ENCODE measurements around the gene ZBTB8OS. TPM values are rescaled to one million over a fixed set of nuclear protein-coding genes. Genes with fewer than 3 reads are reported as not detected.

The ZBTB8OS gene
- total RNA-seq, 4 donors from 2014 or later: 14.1 to 51.8 (median 22.9) TPM

GRCh38 chr1:32659581-32659980, 9.2 kb upstream of the ZBTB8OS start:
- TF ChIP-seq, protein P1, sequence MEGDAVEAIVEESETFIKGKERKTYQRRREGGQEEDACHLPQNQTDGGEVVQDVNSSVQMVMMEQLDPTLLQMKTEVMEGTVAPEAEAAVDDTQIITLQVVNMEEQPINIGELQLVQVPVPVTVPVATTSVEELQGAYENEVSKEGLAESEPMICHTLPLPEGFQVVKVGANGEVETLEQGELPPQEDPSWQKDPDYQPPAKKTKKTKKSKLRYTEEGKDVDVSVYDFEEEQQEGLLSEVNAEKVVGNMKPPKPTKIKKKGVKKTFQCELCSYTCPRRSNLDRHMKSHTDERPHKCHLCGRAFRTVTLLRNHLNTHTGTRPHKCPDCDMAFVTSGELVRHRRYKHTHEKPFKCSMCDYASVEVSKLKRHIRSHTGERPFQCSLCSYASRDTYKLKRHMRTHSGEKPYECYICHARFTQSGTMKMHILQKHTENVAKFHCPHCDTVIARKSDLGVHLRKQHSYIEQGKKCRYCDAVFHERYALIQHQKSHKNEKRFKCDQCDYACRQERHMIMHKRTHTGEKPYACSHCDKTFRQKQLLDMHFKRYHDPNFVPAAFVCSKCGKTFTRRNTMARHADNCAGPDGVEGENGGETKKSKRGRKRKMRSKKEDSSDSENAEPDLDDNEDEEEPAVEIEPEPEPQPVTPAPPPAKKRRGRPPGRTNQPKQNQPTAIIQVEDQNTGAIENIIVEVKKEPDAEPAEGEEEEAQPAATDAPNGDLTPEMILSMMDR (IDR thresholded peaks at IDR 0.05; ENCODE audit: low read depth): no peak

GRCh38 chr1:32652244-32652962, 2.1 kb upstream of the ZBTB8OS start:
- TF ChIP-seq, protein P1 (IDR thresholded peaks at IDR 0.05; ENCODE audit: low read depth): no peak

DNA sequence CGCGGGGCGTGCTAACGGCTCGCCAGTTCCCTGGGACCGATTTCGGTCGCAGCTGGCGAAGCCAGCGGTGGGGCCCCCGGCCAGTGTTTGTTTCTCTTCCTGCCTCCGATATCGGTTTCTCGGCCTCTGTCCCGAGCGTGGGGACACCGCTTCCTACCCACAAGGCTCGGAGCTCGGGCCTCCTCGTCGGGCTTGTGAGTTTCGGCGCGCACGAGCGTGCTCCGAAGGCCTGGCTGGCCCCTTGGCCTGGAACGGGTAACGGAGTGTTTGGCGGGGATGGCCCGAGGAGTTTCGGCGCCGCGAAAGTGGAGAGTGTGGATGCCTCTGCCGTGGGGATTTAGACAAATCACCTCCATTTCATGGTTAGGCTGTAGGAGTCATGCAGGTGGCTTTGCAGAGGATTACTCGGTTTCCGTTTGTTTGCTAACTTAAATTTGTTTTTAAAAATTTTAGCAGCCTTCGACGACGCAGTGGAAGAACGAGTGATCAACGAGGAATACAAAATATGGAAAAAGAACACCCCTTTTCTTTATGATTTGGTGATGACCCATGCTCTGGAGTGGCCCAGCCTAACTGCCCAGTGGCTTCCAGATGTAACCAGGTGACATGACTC, 1.2 kb upstream of the ZBTB8OS start:
- TF ChIP-seq, protein P1 (IDR thresholded peaks at IDR 0.05; ENCODE audit: low read depth): no peak

- TF ChIP-seq, protein P1 (IDR thresholded peaks at IDR 0.05; ENCODE audit: low read depth): no peak
These were observed 556 bp upstream of the ZBTB8OS start, which contains the start of gene RBBP4 for GRCh38 chr1:32650752-32651460. TSS of gene RBBP4 (plus strand) at chr1:32651208. CDS start at chr1:32651307, 99 bp downstream.

DNA sequence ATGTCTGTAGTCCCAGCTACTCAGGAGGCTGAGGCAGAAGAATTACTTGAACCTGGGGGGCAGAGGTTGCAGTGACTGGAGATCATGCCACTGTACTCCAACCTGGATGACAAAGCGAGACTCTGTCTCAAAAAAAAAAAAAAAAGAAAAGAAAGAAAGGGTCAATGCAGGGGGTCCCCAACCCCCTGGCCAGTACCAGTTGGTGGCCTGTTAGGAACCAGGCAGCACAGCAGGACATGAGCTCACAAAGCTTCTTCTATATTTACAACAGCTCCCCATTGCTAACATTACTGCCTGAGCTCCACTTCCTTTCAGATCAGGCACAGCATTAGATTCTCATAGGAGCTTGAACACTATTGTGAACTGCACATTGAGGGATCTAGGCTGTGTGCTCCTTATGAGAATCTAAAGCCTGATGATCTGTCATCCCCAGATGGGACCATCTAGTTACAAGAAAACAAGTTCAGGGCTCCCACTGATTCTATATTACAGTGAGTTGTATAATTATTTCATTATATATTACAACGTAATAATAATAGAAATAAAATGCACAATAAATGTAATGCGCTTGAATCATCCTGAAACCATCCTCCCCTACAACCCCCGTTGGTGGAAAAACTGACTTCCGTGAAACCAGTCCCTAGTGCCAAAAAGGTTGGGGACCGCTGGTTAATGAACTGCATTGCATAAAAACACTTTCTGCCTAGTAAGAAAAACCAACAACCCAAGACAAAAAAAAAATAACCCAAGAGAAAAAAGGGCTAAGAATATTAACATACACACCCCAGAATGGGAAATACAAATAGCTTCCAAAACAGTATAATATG, 2.8 kb downstream of the ZBTB8OS start:
- TF ChIP-seq, protein P1 (IDR thresholded peaks at IDR 0.05; ENCODE audit: low read depth): no peak

DNA sequence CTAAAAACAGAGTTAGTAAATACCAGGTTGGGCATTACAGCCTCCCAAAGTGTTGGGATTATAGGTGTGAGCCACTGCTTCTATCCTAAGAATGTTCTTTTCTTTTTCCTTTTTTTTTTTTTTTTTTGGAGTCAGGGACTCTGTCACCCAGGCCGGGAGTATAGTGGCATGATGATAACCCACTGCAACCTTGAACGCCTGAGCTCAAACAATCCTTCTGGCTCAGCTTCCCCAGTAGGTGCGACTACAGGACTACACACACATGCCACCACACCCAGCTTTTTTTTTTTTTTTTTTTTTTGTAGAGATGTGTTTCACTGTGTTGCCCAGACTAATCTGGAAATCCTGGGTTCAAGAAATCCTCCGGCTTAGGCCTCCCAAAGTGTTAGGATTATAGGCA, 5.9 kb downstream of the ZBTB8OS start:
- TF ChIP-seq, protein P1 (IDR thresholded peaks at IDR 0.05; ENCODE audit: low read depth): no peak

Measured in subcutaneous adipose tissue (tissue), 4 donors.